H7 (cell line): Measurements from ENCODE around the gene CIAO1. TPM values are rescaled to one million over a fixed set of nuclear protein-coding genes. Genes with fewer than 3 reads are reported as not detected.
A peak's percentile ranks its signal among the peaks of the same experiment; 100 is the strongest.
"Not testable (repeated sequence)": the region's sequence is repeated elsewhere in the genome, so short reads cannot be mapped to it uniquely, and the experiment has no call there.

Experiments used
- DNase-seq: peaks from one replicate; pipeline ENCODE4 v3.0.0; 2012
- H3K27me3 ChIP-seq: 2 replicates; pipeline ENCODE4 v1.6.0; 2011; ENCODE audit warnings: mild to moderate bottlenecking, low read length; ENCODE audit not compliant: control insufficient read depth, insufficient read depth
- H3K36me3 ChIP-seq: replicated peaks from 2 replicates; pipeline ENCODE4 v1.5.1; 2011; ENCODE audit warnings: low read length; ENCODE audit not compliant: control insufficient read depth, insufficient read depth
- H3K4me3 ChIP-seq: 2 replicates; pipeline ENCODE4 v1.5.1; 2011; ENCODE audit warnings: low read depth, mild to moderate bottlenecking, control low read depth, low read length, moderate library complexity; ENCODE audit not compliant: insufficient read depth
- total RNA-seq: library from RNA; depleted of rRNA; stranded (reverse); fragments of >200 nt; shearing (Covaris generic); gene quantifications from 2 replicates; pipeline ENCODE4 v1.2.3, GENCODE V29; 2014; rRNA removed

Gene CIAO1
- 108 and 111 TPM in 2 replicates for total RNA-seq

GRCh38 chr2:96265840-96266679 is at the start of gene CIAO1, which contains the start of gene TMEM127:
TSS of gene CIAO1 (plus strand) at chr2:96266225. CDS start at chr2:96266351, 126 bp downstream.
TSS of gene TMEM127 (minus strand) at chr2:96265997. CDS start at chr2:96265381, 616 bp downstream.
- H3K27me3 ChIP-seq, result no peaks in the 10 kb centered on the region
- DNase-seq, result peak; percentile 98
- peak within 1 kb of the TSS; percentile 92 for H3K4me3 ChIP-seq
- peaks cover 24% of the 10 kb centered on the region for H3K36me3 ChIP-seq

GRCh38 chr2:96218508-96219131 is 47.4 kb upstream of the CIAO1 start:
- Histone ChIP-seq H3K36me3 (no peaks in the 10 kb centered on the region), H3K4me3 (no peak overlapping the region), H3K27me3 (no peaks in the 10 kb centered on the region)
- no peak for DNase-seq

- H3K27me3 ChIP-seq, H3K4me3 ChIP-seq, DNase-seq, H3K36me3 ChIP-seq: not testable (repeated sequence)
Measured at GRCh38 chr2:96219959-96220358, 46.1 kb upstream of the CIAO1 start.

- not testable (repeated sequence) for H3K4me3 ChIP-seq, H3K27me3 ChIP-seq, H3K36me3 ChIP-seq, DNase-seq
Measured at GRCh38 chr2:96221106-96221505, 44.9 kb upstream of the CIAO1 start.

- no peak overlapping the region for H3K4me3 ChIP-seq
- DNase-seq, result no peak
- no peaks in the 10 kb centered on the region for H3K36me3 ChIP-seq
- H3K27me3 ChIP-seq, result no peaks in the 10 kb centered on the region
Measured at GRCh38 chr2:96225016-96225533, 41.0 kb upstream of the CIAO1 start.

- no peaks in the 10 kb centered on the region for H3K27me3 ChIP-seq
- H3K36me3 ChIP-seq, result no peaks in the 10 kb centered on the region
- no peak overlapping the region for H3K4me3 ChIP-seq
- no peak for DNase-seq
Measured at GRCh38 chr2:96231316-96231715, 34.7 kb upstream of the CIAO1 start.

- DNase-seq, result no peak
- Histone ChIP-seq H3K27me3 (no peaks in the 10 kb centered on the region), H3K4me3 (no peak overlapping the region), H3K36me3 (no peaks in the 10 kb centered on the region)
Measured at GRCh38 chr2:96233436-96233835, 32.6 kb upstream of the CIAO1 start.

GRCh38 chr2:96233880-96234316 is 32.1 kb upstream of the CIAO1 start:
- DNase-seq, result no peak
- no peaks in the 10 kb centered on the region for H3K36me3 ChIP-seq
- no peaks in the 10 kb centered on the region for H3K27me3 ChIP-seq
- no peak overlapping the region for H3K4me3 ChIP-seq

GRCh38 chr2:96236882-96237281 is 29.1 kb upstream of the CIAO1 start:
- no peaks in the 10 kb centered on the region for H3K27me3 ChIP-seq
- no peak for DNase-seq
- no peak overlapping the region for H3K4me3 ChIP-seq
- H3K36me3 ChIP-seq, result no peaks in the 10 kb centered on the region

- H3K27me3 ChIP-seq, result no peaks in the 10 kb centered on the region
- no peaks in the 10 kb centered on the region for H3K36me3 ChIP-seq
- H3K4me3 ChIP-seq, result no peak overlapping the region
- no peak for DNase-seq
Measured at GRCh38 chr2:96238266-96238665, 27.8 kb upstream of the CIAO1 start.

- no peak for DNase-seq
- H3K27me3 ChIP-seq, result no peaks in the 10 kb centered on the region
- H3K4me3 ChIP-seq, result no peak overlapping the region
- H3K36me3 ChIP-seq, result no peaks in the 10 kb centered on the region
Measured at GRCh38 chr2:96239091-96239490, 26.9 kb upstream of the CIAO1 start.

- DNase-seq, result no peak
- no peaks in the 10 kb centered on the region for H3K36me3 ChIP-seq
- no peak overlapping the region for H3K4me3 ChIP-seq
- no peaks in the 10 kb centered on the region for H3K27me3 ChIP-seq
Measured at GRCh38 chr2:96239745-96240264, 26.2 kb upstream of the CIAO1 start.

- no peak overlapping the region for H3K4me3 ChIP-seq
- H3K36me3 ChIP-seq, result no peaks in the 10 kb centered on the region
- no peaks in the 10 kb centered on the region for H3K27me3 ChIP-seq
- no peak for DNase-seq
Measured at GRCh38 chr2:96240341-96241038, 25.5 kb upstream of the CIAO1 start.

- no peak overlapping the region for H3K4me3 ChIP-seq
- DNase-seq, result peak; percentile 54
- no peaks in the 10 kb centered on the region for H3K27me3 ChIP-seq
- H3K36me3 ChIP-seq, result no peaks in the 10 kb centered on the region
Measured at GRCh38 chr2:96241227-96241626, 24.8 kb upstream of the CIAO1 start.
